ENCODE data around the gene ICAM2.
A peak's percentile ranks its signal among the peaks of the same experiment; 100 is the strongest.

The ICAM2 gene

DNA sequence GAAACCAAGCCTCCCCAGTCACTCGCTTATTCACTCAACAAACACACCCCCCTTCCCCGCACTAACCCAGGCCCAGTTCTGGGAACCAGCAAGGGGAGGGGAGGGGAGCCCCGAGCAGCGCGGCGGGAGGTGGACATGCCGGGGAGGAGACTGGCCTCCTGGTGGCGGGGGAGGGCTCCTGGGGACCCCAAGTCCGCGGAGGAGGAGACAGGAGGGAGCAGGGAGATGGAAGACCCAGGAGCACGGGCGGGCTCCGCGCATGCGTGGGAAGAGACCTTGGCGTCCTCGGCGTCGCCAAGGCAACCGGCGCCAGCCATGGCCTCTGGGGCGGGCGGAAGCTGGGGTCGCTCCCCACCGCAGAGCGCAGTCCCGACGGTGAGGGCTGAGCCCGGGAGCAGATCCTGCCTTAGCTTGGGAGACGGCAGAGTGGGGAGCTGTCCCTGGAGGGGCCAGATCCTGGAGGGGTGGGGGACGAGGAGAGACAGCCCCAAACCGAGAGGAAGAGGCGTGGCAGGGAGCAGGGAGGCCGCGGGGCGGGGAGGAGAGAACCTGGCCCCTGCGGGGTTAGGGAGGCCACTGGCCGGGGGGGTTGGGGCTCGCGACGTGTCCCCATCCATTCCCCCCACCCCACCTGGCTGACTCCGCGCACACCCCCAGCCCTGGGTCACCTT lies 22.2 kb downstream of the ICAM2 start, which contains the start of gene PRR29:
TSS of gene PRR29 (plus strand) at position 302 of the 671 bp plus-strand sequence. CDS start at position 316, 14 bp downstream.
- no peaks in the 10 kb centered on the region for H4K20me1 ChIP-seq (ENCODE audit: low read depth, low read length)
- H2AFZ ChIP-seq (ENCODE audit: low read depth, low read length, severe bottlenecking) = no peak within 1 kb of the TSS
- no peak within 1 kb of the TSS for H3K27ac ChIP-seq (ENCODE audit: low read depth, low read length)
- TF ChIP-seq, protein P1, sequence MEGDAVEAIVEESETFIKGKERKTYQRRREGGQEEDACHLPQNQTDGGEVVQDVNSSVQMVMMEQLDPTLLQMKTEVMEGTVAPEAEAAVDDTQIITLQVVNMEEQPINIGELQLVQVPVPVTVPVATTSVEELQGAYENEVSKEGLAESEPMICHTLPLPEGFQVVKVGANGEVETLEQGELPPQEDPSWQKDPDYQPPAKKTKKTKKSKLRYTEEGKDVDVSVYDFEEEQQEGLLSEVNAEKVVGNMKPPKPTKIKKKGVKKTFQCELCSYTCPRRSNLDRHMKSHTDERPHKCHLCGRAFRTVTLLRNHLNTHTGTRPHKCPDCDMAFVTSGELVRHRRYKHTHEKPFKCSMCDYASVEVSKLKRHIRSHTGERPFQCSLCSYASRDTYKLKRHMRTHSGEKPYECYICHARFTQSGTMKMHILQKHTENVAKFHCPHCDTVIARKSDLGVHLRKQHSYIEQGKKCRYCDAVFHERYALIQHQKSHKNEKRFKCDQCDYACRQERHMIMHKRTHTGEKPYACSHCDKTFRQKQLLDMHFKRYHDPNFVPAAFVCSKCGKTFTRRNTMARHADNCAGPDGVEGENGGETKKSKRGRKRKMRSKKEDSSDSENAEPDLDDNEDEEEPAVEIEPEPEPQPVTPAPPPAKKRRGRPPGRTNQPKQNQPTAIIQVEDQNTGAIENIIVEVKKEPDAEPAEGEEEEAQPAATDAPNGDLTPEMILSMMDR (IDR thresholded peaks at IDR 0.05; ENCODE audit: insufficient read depth, low read length, poor library complexity, severe bottlenecking) = no peak
- no peak for TF ChIP-seq EZH2phosphoT487 (conservative IDR thresholded peaks at IDR 0.05; ENCODE audit: low read length)
- peak within 1 kb of the TSS; percentile 22; the same call in 1 of the 2 replicates for H3K9ac ChIP-seq (ENCODE audit: low read length)
- H3K79me2 ChIP-seq (ENCODE audit: insufficient read depth, low read length) = no peaks in the 10 kb centered on the region
- H3K9me3 ChIP-seq (ENCODE audit: insufficient read depth, low read length) = no peaks in the 10 kb centered on the region
- H3F3A ChIP-seq (ENCODE audit: insufficient read depth) = no peaks in the 10 kb centered on the region
- peak within 1 kb of the TSS; percentile 44 for H3K4me2 ChIP-seq (ENCODE audit: low read depth, low read length, poor library complexity, severe bottlenecking)
- no peaks in the 10 kb centered on the region for H3K27me3 ChIP-seq (ENCODE audit: low read length)
- H3K9me2 ChIP-seq (replicated peaks; ENCODE audit: insufficient read depth, low read length) = no peaks in the 10 kb centered on the region
- H3K36me3 ChIP-seq (ENCODE audit: low read length) = no peaks in the 10 kb centered on the region
- peak within 1 kb of the TSS; percentile 30 for H3K4me3 ChIP-seq (ENCODE audit: insufficient read depth, low read length, poor library complexity, severe bottlenecking)

DNA sequence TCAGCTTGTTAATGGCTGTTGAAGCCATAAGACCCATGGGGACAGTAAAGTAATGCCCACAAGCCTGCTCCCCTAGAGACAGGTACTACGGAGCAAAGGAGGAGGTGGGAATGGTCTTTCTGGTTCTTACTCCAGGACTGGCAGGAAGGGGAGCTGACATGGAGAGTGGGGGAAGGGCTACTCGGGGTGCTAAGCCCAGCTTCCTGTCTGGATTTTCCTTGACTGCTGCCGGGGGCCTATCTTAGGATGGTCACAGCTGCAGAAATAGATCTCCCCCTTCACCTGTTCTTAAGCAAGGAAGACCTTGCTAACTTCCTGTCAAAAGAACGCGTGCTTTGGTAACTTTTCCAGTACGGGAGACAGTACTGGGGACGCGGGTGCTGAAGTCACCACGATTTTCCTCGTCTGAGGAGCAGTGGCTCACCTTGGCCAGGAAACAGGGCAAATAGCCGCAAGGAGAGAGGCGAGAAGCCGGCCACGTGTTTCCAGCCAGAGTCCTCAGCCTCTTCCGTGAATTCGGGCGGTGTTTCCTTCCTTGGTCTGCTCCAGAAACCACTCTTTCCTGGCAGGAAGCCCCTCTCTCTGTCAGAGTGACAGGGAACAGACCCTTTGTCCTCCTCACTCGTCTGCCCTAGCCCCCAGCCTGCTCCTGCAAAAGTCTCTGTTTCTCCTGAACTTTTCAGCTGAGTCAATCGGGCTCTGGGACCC lies 22.9 kb downstream of the ICAM2 start:
- Histone ChIP-seq H3K36me3 (ENCODE audit: low read length) (no peaks in the 10 kb centered on the region), H3K27ac (ENCODE audit: low read depth, low read length) (no peak overlapping the region), H3K27me3 (ENCODE audit: low read length) (no peaks in the 10 kb centered on the region)

DNA sequence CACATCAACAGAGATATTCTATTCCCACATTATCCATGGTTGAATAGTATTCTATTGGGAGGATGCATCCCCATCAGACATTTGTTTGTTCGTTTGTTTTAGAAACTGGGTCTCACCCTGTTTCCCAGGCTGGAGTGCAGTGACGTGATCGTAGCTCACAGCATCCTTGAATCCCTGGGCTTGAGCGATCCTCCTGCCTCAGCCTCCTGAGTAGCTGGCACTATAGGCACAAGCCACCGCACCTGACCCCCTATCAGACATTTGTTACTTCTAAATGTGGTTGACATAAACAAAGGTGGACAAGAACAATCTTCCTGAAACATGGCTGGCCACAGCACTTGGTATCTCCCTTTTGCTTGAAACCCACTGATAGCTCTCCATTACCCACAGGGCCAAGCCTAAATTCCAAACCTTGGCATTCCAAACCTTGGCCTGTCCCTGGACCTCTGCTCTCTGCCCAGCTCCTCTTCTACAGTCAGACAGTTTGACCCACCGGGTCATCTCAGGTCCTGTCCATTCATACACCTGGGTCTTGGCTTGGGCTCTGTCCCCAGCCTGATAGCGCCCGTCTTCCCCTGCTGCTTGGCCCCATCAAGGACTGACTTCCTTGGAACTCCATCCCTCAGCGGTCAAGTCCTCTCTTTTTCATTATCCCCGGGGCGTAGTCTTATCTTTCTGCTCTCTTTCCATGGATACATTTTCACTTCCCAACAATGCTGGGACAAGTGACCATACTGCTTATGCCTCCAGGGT lies 23.8 kb downstream of the ICAM2 start:
- Histone ChIP-seq H4K20me1 (ENCODE audit: low read depth, low read length) (no peaks in the 10 kb centered on the region), H3F3A (ENCODE audit: insufficient read depth) (no peaks in the 10 kb centered on the region), H3K27me3 (ENCODE audit: low read length) (no peaks in the 10 kb centered on the region), H3K4me2 (ENCODE audit: low read depth, low read length, poor library complexity, severe bottlenecking) (no peak overlapping the region), H3K36me3 (ENCODE audit: low read length) (no peaks in the 10 kb centered on the region), H2AFZ (ENCODE audit: low read depth, low read length, severe bottlenecking) (no peak overlapping the region), H3K9ac (ENCODE audit: low read length) (no peak overlapping the region), H3K9me3 (ENCODE audit: insufficient read depth, low read length) (no peaks in the 10 kb centered on the region), H3K79me2 (ENCODE audit: insufficient read depth, low read length) (no peaks in the 10 kb centered on the region), H3K9me2 (replicated peaks; ENCODE audit: insufficient read depth, low read length) (no peaks in the 10 kb centered on the region), H3K27ac (ENCODE audit: low read depth, low read length) (no peak overlapping the region), H3K4me3 (ENCODE audit: insufficient read depth, low read length, poor library complexity, severe bottlenecking) (no peak overlapping the region)
- no peak for TF ChIP-seq EZH2phosphoT487 (conservative IDR thresholded peaks at IDR 0.05; ENCODE audit: low read length)
- TF ChIP-seq, protein P1 (IDR thresholded peaks at IDR 0.05; ENCODE audit: insufficient read depth, low read length, poor library complexity, severe bottlenecking) = no peak

More for the DNA sequence above, 22.9 kb downstream of the ICAM2 start:
- no peaks in the 10 kb centered on the region for H3F3A ChIP-seq (ENCODE audit: insufficient read depth)
- no peaks in the 10 kb centered on the region for H3K9me3 ChIP-seq (ENCODE audit: insufficient read depth, low read length)
- H2AFZ ChIP-seq (ENCODE audit: low read depth, low read length, severe bottlenecking) = no peak overlapping the region
- H3K4me2 ChIP-seq (ENCODE audit: low read depth, low read length, poor library complexity, severe bottlenecking) = no peak overlapping the region
- no peak overlapping the region for H3K4me3 ChIP-seq (ENCODE audit: insufficient read depth, low read length, poor library complexity, severe bottlenecking)
- no peak overlapping the region for H3K9ac ChIP-seq (ENCODE audit: low read length)
- TF ChIP-seq EZH2phosphoT487 (conservative IDR thresholded peaks at IDR 0.05; ENCODE audit: low read length) = no peak
- TF ChIP-seq, protein P1 (IDR thresholded peaks at IDR 0.05; ENCODE audit: insufficient read depth, low read length, poor library complexity, severe bottlenecking) = no peak
- H3K9me2 ChIP-seq (replicated peaks; ENCODE audit: insufficient read depth, low read length) = no peaks in the 10 kb centered on the region
- no peaks in the 10 kb centered on the region for H4K20me1 ChIP-seq (ENCODE audit: low read depth, low read length)
- H3K79me2 ChIP-seq (ENCODE audit: insufficient read depth, low read length) = no peaks in the 10 kb centered on the region
